Prostate gland (tissue), 2 donors: ENCODE results near the gene TMX2. TPM values are rescaled to one million over a fixed set of nuclear protein-coding genes. Genes with fewer than 3 reads are reported as not detected.

Experiments
- DNase-seq: peaks from one replicate; pipeline ENCODE4 v3.0.0-alpha.2; 2019; ENCODE audit warnings: low spot score
- H3K27ac ChIP-seq, 2 donors: fragments of 200-600 bp; sonication (generic); 2 replicates each; pipeline ENCODE4 v1.5.1; 2017 to 2019
- H3K27me3 ChIP-seq: fragments of 200-600 bp; sonication (generic); replicated peaks from 2 replicates; pipeline ENCODE4 v1.5.1; 2019; ENCODE audit not compliant: insufficient read depth
- H3K36me3 ChIP-seq, 2 donors: fragments of 200-600 bp; sonication (generic); 1 replicate in 1 of 2; 2 replicates in 1 of 2; pipeline versions ENCODE4 v1.5.1 to v1.8.1; 2017 to 2019
- H3K4me1 ChIP-seq: fragments of 200-600 bp; sonication (generic); replicated peaks from 2 replicates; pipeline ENCODE4 v1.5.1; 2019
- H3K4me3 ChIP-seq, 2 donors: fragments of 200-600 bp; sonication (generic); 2 replicates each; pipeline ENCODE4 v1.5.1; 2017 to 2019
- H3K9me3 ChIP-seq: fragments of 200-600 bp; sonication (generic); 2 replicates; pipeline ENCODE4 v1.5.1; 2017
- POLR2A ChIP-seq: fragments of 450-650 bp; IDR thresholded peaks from one replicate; pipeline ENCODE4 v1.6.1; 2016; ENCODE audit warnings: antibody characterized with exemption, mild to moderate bottlenecking
- POLR2AphosphoS5 ChIP-seq: sonication (generic); formaldehyde crosslinking; IDR thresholded peaks from one replicate; pipeline ENCODE4 v1.6.1; 2017; ENCODE audit warnings: antibody characterized with exemption
- WGBS: methylation state at CpG from one replicate; pipeline ENCODE4 v1.1.5; 2018; 5-methylcytosine and 5-hydroxymethylcytosine counted together
- intact Hi-C: fragments of 100-400 bp; cut with DNase I; formaldehyde crosslinking; loops from one replicate; pipeline ENCODE4 v1.14.2; 2022
- total RNA-seq, 2 donors: library from RNA; depleted of rRNA; stranded (reverse); fragments of >200 nt; gene quantifications; one replicate each; pipeline ENCODE4 v1.1.0, GENCODE V29; 2016
- TF ChIP-seq, protein P1 (sequence below), 4 experiments: fragments of 200-600 bp in 2 of 4; fragments of 450-650 bp in 2 of 4; sonication (generic) in 2 of 4; IDR thresholded peaks; 1 replicate in 3 of 4; 2 replicates in 1 of 4; pipeline ENCODE4 v1.5.1; 2016 to 2019; ENCODE audit warnings: antibody characterized with exemption in 4 of 4, mild to moderate bottlenecking in 2 of 4, moderate library complexity in 2 of 4

The TMX2 gene
- total RNA-seq, 2 donors from 2014 or later, result 80.8 to 84.4 TPM

DNA sequence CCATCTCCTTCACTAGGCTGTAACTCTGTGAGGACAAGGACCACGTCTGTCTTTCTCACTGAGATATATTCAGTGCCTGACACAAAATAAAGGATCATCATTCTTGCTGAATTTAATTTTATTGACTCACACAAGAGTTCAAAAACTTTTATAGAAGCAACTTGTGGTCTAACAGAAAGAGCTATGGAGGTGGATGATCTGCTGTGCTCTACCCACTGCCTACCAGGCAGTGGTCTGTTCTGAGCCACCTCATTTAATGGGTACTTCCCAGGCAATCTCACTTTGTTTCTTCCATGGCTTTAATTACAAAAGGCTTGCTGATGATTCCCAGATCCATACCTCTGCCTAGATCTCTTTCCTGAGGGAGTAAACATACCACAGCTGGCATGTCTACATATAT lies 34.5 kb downstream of the TMX2 start:
- 89% methylated on average over 1 of the region's 1 CpG for WGBS
- Histone ChIP-seq H3K36me3 (peaks cover 0 to 5% of the 10 kb centered on the region in 2 donors), H3K27ac (no peak overlapping the region), H3K4me1 (no peaks in the 10 kb centered on the region), H3K4me3 (no peak overlapping the region), H3K9me3 (no peaks in the 10 kb centered on the region), H3K27me3 (no peaks in the 10 kb centered on the region)
- no peak for DNase-seq
- TF ChIP-seq, protein P1, sequence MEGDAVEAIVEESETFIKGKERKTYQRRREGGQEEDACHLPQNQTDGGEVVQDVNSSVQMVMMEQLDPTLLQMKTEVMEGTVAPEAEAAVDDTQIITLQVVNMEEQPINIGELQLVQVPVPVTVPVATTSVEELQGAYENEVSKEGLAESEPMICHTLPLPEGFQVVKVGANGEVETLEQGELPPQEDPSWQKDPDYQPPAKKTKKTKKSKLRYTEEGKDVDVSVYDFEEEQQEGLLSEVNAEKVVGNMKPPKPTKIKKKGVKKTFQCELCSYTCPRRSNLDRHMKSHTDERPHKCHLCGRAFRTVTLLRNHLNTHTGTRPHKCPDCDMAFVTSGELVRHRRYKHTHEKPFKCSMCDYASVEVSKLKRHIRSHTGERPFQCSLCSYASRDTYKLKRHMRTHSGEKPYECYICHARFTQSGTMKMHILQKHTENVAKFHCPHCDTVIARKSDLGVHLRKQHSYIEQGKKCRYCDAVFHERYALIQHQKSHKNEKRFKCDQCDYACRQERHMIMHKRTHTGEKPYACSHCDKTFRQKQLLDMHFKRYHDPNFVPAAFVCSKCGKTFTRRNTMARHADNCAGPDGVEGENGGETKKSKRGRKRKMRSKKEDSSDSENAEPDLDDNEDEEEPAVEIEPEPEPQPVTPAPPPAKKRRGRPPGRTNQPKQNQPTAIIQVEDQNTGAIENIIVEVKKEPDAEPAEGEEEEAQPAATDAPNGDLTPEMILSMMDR (IDR thresholded peaks at IDR 0.05), result no peak
- TF ChIP-seq POLR2A, result no peak
- no peak for TF ChIP-seq POLR2AphosphoS5
- intact Hi-C loops, result loop anchor here (5.0 kb wide), 1 partner anchor 55 kb away; no protein-coding TSS in a partner anchor

- Histone ChIP-seq H3K27ac (no peak overlapping the region), H3K9me3 (no peaks in the 10 kb centered on the region), H3K36me3 (no peaks in the 10 kb centered on the region), H3K4me1 (no peaks in the 10 kb centered on the region), H3K4me3 (no peak overlapping the region), H3K27me3 (no peaks in the 10 kb centered on the region)
- TF ChIP-seq POLR2A (no peak), POLR2AphosphoS5 (no peak)
- TF ChIP-seq, protein P1 (IDR thresholded peaks at IDR 0.05), result no peak
- intact Hi-C loops, result no loop called here
- DNase-seq, result no peak
Measured at GRCh38 chr11:57751176-57751575, 38.8 kb downstream of the TMX2 start.

DNA sequence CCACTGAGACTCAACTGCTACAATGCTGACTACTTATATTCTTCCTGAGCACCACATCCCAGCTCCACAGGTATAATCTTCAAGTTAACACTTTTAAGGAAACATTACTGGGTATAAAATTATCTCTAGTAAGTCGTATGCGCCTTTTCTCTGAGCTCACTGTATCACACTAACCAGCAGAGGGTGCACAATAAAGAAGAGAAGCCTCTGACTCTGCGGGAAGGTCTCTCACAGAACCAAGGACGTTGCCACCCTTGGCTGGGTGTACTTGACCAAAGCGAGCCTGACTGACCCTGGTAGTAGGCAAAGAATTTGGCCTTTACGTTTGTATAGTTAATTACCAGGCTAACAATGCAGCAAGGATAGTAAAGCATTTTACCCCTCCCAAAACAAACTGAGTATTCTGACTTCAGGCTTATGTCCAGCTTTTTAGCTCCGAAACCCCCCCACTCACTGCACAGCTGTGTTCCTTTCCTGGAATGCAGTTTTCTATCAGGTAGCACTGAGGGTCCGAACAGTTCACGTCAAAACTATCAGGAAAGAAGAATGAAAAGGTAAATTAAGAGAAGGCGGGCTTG lies 39.4 kb downstream of the TMX2 start, which contains the start of gene BTBD18:
TSS of gene BTBD18 (minus strand) at position 144 of the 578 bp plus-strand sequence. CDS start 631 bp downstream, outside the sequence.
- 38% methylated on average over 10 of the region's 10 CpGs for WGBS
- Histone ChIP-seq H3K9me3 (no peaks in the 10 kb centered on the region), H3K27ac (no peak within 1 kb of the TSS), H3K27me3 (no peaks in the 10 kb centered on the region), H3K36me3 (no peaks in the 10 kb centered on the region), H3K4me1 (no peaks in the 10 kb centered on the region), H3K4me3 (no peak within 1 kb of the TSS)
- DNase-seq, result peak; percentile 49
- TF ChIP-seq, protein P1 (IDR thresholded peaks at IDR 0.05), result peak in 3 of 4 experiments; percentile 47 to 61 (median 58)
- TF ChIP-seq POLR2AphosphoS5 (peak; percentile 57), POLR2A (no peak)
- intact Hi-C loops, result no loop called here

GRCh38 chr11:57752954-57753353 lies 40.6 kb downstream of the TMX2 start:
- TF ChIP-seq, protein P1 (IDR thresholded peaks at IDR 0.05), result no peak
- TF ChIP-seq POLR2A (no peak), POLR2AphosphoS5 (no peak)
- no peak overlapping the region for H3K4me3 ChIP-seq

GRCh38 chr11:57758174-57758573 lies 45.8 kb downstream of the TMX2 start:
- TF ChIP-seq POLR2A (no peak), POLR2AphosphoS5 (no peak)
- TF ChIP-seq, protein P1 (IDR thresholded peaks at IDR 0.05), result no peak
- H3K4me1 ChIP-seq, result no peaks in the 10 kb centered on the region
- no peaks in the 10 kb centered on the region for H3K9me3 ChIP-seq
- DNase-seq, result no peak
- no peaks in the 10 kb centered on the region for H3K27me3 ChIP-seq
- H3K4me3 ChIP-seq, result no peak overlapping the region
- H3K36me3 ChIP-seq, result no peaks in the 10 kb centered on the region
- H3K27ac ChIP-seq, result no peak overlapping the region
- WGBS, result 88% methylated on average over 3 of the region's 3 CpGs
- intact Hi-C loops, result no loop called here

More at GRCh38 chr11:57752954-57753353, 40.6 kb downstream of the TMX2 start:
- no peaks in the 10 kb centered on the region for H3K27me3 ChIP-seq
- intact Hi-C loops, result no loop called here
- H3K9me3 ChIP-seq, result no peaks in the 10 kb centered on the region
- no peaks in the 10 kb centered on the region for H3K4me1 ChIP-seq
- DNase-seq, result no peak
- H3K27ac ChIP-seq, result no peak overlapping the region
- WGBS, result 96% methylated on average over 29 of the region's 30 CpGs
- H3K36me3 ChIP-seq, result no peaks in the 10 kb centered on the region
